GM21737 (cell line): Measurements from ENCODE around the gene ENTPD1.
A peak's percentile ranks its signal among the peaks of the same experiment; 100 is the strongest.

ENCODE experiments used
- ATAC-seq: cut with Tn5 transposase; IDR thresholded peaks from one replicate; pipeline ENCODE4 v1.9.1; 2021; ENCODE audit warnings: mild to moderate bottlenecking, moderate library complexity; ENCODE audit not compliant: unreplicated experiment

The ENTPD1 gene

DNA sequence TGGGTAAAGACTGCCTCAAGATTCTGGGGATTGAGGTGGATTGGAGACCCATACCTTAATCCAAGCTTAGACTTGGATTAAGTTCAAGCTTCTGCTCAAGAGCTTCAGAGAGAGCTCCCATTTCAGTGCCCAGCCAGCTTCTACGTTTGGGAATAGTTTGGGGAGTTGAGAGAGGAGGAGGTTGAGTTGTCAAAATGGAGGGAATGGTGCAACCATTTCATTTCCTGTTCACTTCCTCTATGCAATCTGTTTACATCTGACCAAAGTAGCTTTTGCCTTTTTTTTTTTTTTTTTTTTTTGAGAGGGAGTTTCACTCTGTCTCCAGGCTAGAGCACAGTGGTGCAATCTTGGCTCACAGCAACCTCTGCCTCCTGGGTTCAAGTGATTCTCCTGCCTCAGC is 65.8 kb downstream of the ENTPD1 start:
- ATAC-seq, result no peak

GRCh38 chr10:95830044-95830443 is 74.1 kb downstream of the ENTPD1 start:
- no peak for ATAC-seq

GRCh38 chr10:95831076-95831475 is 75.1 kb downstream of the ENTPD1 start:
- no peak for ATAC-seq

- no peak for ATAC-seq
Measured at GRCh38 chr10:95831515-95831914, 75.6 kb downstream of the ENTPD1 start.

- peak; percentile 84 for ATAC-seq
Measured at GRCh38 chr10:95832216-95833041, 76.5 kb downstream of the ENTPD1 start.

GRCh38 chr10:95833042-95833610 is 77.2 kb downstream of the ENTPD1 start:
- no peak for ATAC-seq

- ATAC-seq, result no peak
Measured at GRCh38 chr10:95834406-95834805, 78.4 kb downstream of the ENTPD1 start.

DNA sequence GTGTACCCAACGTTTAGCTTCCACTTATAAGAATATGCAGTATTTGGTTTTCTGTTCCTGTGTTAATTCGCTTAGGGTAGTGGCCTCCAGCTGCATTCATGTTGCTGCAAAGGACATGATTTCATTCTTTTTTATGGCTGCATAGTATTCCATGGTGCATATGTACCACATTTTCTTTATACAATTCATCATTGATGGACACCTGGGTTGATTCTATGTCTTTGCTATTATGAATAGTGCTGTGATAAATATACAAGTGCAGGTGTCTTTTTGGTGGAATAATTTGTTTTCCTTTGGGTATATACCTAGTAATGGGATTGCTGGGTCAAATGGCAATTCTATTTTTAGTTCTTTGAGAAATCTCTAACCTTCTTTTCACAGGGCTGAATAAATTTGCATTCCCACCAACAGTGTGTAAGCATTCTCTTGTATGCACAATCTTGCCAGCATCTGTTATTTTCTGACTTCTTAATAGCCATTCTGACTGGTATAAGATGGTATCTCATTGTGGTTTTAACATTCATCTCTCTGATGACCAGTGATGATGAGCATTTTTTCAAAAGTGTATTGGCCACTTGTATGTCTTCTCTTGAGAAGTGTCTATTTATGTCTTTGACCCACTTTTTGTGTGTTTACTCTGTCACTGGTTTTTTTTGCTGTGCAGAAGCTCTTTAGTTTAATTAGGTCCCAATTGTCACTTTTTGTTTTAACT is 79.3 kb downstream of the ENTPD1 start:
- no peak for ATAC-seq

DNA sequence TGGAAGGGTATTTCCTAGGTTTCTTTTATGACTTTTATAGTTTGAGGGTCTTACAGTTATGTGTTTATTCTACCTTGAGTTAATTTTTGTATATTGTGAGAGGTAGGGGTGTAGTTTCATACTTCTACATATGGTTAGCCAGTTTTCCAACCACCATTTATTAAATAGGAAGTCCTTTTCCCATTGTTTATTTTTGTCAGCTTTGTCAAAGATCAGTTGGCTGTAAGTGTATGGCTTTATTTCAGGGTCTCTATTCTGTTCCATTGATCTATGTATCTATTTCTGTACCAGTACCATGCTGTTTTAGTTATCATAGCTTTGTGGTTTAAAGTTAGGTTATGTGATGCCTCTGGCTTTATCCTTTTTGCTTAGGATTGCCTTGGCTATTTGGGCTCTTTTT is 79.9 kb downstream of the ENTPD1 start:
- no peak for ATAC-seq

DNA sequence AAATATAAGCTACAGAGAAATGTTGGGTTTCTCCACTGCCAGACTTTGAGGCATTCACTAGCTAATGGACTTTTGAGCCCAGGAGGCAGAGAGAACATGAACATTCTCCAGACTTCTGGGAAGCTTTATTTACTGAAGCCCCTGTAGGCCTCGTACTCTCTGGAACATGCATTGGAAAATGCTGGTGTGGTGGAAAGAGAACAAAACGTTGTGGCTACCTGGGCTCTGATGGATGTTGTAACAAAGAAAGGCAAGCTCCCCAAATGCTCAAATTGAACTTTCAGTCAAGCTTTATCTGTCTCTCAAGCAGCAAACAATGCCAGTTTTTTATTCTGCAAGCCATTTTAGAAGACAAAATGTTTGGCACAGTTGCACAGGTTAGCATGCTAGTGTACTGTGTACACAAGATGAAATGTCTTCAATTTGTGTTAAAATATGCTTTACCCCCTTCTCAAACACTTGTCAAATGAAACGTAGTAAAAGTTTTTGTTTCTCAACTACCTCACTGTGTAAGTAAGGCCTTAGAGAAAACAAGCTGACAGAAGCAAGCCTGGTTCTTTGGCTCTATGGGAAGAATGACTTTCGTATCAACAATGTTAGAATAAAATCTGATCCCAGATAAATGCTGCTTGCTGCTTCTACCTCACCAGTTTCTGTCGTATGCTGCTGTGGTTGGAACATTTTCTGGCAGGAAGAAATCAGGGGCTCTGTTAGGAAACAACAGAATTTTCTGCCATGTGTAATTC is 80.8 kb downstream of the ENTPD1 start:
- ATAC-seq, result no peak

- peak; percentile 16 for ATAC-seq
Measured at GRCh38 chr10:95837356-95837776, 81.4 kb downstream of the ENTPD1 start.

DNA sequence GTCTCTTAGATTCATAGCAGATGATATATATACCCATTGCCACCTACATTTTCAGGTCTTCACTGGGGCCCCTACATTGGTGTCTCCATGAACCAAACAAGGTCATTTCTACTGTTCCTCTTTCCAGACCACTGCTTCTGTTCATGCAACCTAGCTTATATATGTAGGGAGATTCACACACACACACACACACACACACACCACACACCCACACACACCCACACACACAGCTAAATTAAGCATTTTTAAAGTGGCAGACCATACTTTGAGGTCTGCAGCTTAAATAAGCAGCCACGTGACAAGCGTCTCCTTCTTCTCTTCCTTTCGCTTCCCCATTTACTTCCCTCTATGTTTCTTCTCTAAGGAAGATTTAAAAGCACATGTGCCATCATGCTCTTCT is 81.8 kb downstream of the ENTPD1 start:
- ATAC-seq, result peak; percentile 28

DNA sequence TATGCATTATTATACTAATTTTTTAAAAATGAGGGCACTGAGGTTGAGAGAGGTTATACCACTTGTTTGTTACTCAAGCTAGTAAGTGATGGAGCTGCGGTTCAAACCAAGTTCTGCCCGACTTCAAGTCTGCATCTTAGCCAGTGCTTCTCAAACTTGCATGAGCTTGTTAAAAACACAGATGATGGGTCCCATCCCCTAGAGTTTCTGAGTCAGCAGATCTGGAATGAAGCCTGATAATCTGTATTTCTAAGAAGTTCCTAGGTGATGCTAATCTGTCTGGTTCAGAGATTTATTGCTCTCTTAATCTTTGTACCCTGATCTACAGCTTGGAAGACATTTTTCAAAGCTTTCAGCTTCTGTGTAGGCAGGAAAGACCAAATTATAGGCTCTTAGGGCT is 84.2 kb downstream of the ENTPD1 start:
- no peak for ATAC-seq

GRCh38 chr10:95840681-95841080 is 84.7 kb downstream of the ENTPD1 start:
- ATAC-seq, result no peak

DNA sequence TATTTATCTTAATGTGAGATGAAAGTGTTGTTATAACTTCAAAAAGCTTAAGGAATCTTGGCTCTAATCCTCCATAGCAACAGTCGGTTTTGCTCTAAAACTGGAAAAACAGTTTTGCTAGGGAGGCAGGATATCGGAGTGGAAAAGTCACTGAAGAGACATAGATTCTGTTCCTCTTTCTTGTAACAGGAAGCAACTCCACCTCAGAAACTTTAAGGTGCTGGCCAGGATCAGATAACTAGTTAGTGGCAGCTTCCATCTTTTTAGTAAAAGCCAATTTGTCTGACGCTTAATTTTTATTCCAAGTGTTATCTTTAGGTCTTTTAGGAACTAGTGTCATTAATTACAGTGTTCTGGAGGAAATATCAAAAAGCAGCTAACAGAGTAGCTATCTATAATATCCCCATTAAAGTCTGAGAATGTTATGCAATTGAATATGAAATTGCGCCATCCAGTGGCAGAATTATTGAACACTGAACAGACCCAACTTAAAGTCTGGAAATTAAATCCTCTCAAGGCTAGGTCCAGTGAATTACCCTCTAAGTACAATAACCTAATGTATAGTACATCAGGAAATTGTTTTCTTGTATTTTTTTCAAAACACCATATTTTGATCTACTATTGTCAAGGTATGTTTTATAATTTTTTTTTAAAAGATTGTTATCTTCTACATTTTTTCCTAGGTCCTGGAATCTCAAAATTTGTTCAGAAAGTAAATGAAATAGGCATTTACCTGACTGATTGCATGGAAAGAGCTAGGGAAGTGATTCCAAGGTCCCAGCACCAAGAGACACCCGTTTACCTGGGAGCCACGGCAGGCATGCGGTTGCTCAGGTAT is 85.9 kb downstream of the ENTPD1 start:
- ATAC-seq, result peak; percentile 40

DNA sequence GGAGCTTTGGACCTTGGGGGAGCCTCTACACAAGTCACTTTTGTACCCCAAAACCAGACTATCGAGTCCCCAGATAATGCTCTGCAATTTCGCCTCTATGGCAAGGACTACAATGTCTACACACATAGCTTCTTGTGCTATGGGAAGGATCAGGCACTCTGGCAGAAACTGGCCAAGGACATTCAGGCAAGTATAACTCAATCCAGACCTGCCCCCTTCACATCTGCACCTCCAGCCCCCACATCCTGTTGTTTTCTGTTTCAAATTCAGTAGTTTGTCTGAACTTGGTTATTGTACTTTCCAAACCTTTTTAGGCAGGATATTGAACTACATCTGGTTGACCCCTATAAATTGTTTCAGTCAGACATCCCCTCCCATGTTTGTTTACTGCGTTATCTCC is 89.4 kb downstream of the ENTPD1 start:
- no peak for ATAC-seq

DNA sequence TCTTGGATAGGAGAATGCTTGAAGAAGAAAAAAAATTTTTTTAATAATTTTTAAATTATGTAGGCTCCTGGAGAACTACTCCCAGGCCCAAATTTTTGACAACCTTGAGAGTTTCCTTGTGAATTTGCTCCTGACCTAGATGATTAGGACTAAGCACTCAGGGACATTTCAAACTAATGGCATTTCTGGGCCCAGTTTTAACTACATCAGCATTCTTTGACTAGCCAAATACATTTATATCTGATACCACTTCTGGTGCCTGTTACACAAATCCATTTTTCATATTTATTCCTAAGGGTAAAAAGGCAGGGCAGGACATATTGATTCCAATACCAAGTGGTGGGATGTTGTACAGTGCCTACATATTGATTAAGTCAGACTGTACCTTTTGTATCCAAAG is 91.0 kb downstream of the ENTPD1 start:
- no peak for ATAC-seq

DNA sequence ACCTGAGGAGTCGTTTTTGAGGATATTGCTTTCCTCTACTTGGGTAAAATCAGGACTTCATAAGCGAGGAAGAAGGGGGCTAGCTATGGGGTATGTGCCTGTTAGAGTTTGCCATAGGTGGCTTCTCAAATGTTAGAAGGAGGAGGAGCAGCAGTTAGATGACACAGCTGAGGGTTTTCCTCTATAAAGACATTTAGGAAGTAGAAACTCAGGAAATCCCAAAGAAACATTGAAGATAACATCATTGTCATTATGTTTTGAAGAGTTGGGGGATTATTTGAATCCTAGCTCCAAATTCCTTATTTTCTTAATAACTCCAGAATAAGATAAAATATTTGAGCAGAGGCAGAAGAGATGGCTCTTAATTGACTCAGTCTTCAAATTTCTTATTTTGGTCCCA is 92.9 kb downstream of the ENTPD1 start:
- ATAC-seq, result no peak

GRCh38 chr10:95850791-95851190 is 94.8 kb downstream of the ENTPD1 start:
- ATAC-seq, result no peak

GRCh38 chr10:95860166-95860940 is 104.4 kb downstream of the ENTPD1 start:
- ATAC-seq, result no peak
